HUES48 (cell line): ENCODE data around the gene UXS1.

ENCODE experiments used
- H3K27ac ChIP-seq: one replicate; pipeline ENCODE4 v1.7.0; 2013; ENCODE audit warnings: low read depth, low read length, inconsistent platforms
- H3K27me3 ChIP-seq: 2 replicates; pipeline ENCODE4 v1.6.1; 2013; ENCODE audit warnings: mild to moderate bottlenecking, low read length; ENCODE audit not compliant: control insufficient read depth, insufficient read depth
- H3K36me3 ChIP-seq: 2 replicates; pipeline ENCODE4 v1.6.1; 2013; ENCODE audit warnings: low read length; ENCODE audit not compliant: control insufficient read depth, insufficient read depth
- H3K4me1 ChIP-seq: 2 replicates; pipeline ENCODE4 v1.6.1; 2013; ENCODE audit warnings: mild to moderate bottlenecking, low read length; ENCODE audit not compliant: control insufficient read depth, insufficient read depth
- H3K4me3 ChIP-seq: 2 replicates; pipeline ENCODE4 v1.5.1; 2013; ENCODE audit warnings: mild to moderate bottlenecking, low read depth, low read length
- H3K9ac ChIP-seq: 2 replicates; pipeline ENCODE4 v1.6.1; 2013; ENCODE audit warnings: mild to moderate bottlenecking, low read depth, low read length, moderate library complexity
- H3K9me3 ChIP-seq: 2 replicates; pipeline ENCODE4 v1.6.1; 2013; ENCODE audit warnings: low read length; ENCODE audit not compliant: control insufficient read depth, insufficient read depth

Gene UXS1

GRCh38 chr2:106120432-106120831 is 73.7 kb downstream of the UXS1 start:
- Histone ChIP-seq H3K36me3 (peaks cover 66% of the 10 kb centered on the region), H3K9me3 (no peaks in the 10 kb centered on the region), H3K27me3 (no peaks in the 10 kb centered on the region), H3K4me1 (peaks cover 21% of the 10 kb centered on the region), H3K9ac (no peak overlapping the region), H3K27ac (no peak overlapping the region), H3K4me3 (no peak overlapping the region)

GRCh38 chr2:106119074-106119473 is 75.0 kb downstream of the UXS1 start:
- no peaks in the 10 kb centered on the region for H3K9me3 ChIP-seq
- no peaks in the 10 kb centered on the region for H3K27me3 ChIP-seq
- peaks cover 66% of the 10 kb centered on the region for H3K36me3 ChIP-seq
- no peak overlapping the region for H3K9ac ChIP-seq
- no peak overlapping the region for H3K4me3 ChIP-seq
- H3K4me1 ChIP-seq, result peaks cover 21% of the 10 kb centered on the region
- H3K27ac ChIP-seq, result no peak overlapping the region

GRCh38 chr2:106117882-106118684 is 76.0 kb downstream of the UXS1 start:
- H3K4me1 ChIP-seq, result peaks cover 21% of the 10 kb centered on the region
- H3K9ac ChIP-seq, result no peak overlapping the region

GRCh38 chr2:106117347-106117746 is 76.8 kb downstream of the UXS1 start:
- Histone ChIP-seq H3K36me3 (peaks cover 64% of the 10 kb centered on the region), H3K4me1 (peaks cover 21% of the 10 kb centered on the region), H3K27me3 (no peaks in the 10 kb centered on the region), H3K9ac (no peak overlapping the region), H3K27ac (no peak overlapping the region), H3K4me3 (no peak overlapping the region), H3K9me3 (no peaks in the 10 kb centered on the region)

More at GRCh38 chr2:106117882-106118684, 76.0 kb downstream of the UXS1 start:
- Histone ChIP-seq H3K4me3 (no peak overlapping the region), H3K27me3 (no peaks in the 10 kb centered on the region), H3K9me3 (no peaks in the 10 kb centered on the region), H3K27ac (no peak overlapping the region), H3K36me3 (peaks cover 66% of the 10 kb centered on the region)

GRCh38 chr2:106116248-106116647 is 77.9 kb downstream of the UXS1 start:
- H3K4me1 ChIP-seq, result peaks cover 21% of the 10 kb centered on the region
- H3K27ac ChIP-seq, result no peak overlapping the region
- H3K36me3 ChIP-seq, result peaks cover 64% of the 10 kb centered on the region
- H3K9me3 ChIP-seq, result no peaks in the 10 kb centered on the region
- H3K27me3 ChIP-seq, result no peaks in the 10 kb centered on the region
- H3K9ac ChIP-seq, result no peak overlapping the region
- H3K4me3 ChIP-seq, result no peak overlapping the region

- H3K4me1 ChIP-seq, result peaks cover 21% of the 10 kb centered on the region
- no peak overlapping the region for H3K4me3 ChIP-seq
- no peaks in the 10 kb centered on the region for H3K9me3 ChIP-seq
- no peak overlapping the region for H3K27ac ChIP-seq
- H3K36me3 ChIP-seq, result peaks cover 64% of the 10 kb centered on the region
- no peaks in the 10 kb centered on the region for H3K27me3 ChIP-seq
- H3K9ac ChIP-seq, result no peak overlapping the region
These were observed 78.4 kb downstream of the UXS1 start for GRCh38 chr2:106115665-106116064.

GRCh38 chr2:106115250-106115649 is 78.9 kb downstream of the UXS1 start:
- H3K9me3 ChIP-seq, result no peaks in the 10 kb centered on the region
- H3K9ac ChIP-seq, result no peak overlapping the region
- H3K4me1 ChIP-seq, result peaks cover 21% of the 10 kb centered on the region
- H3K27me3 ChIP-seq, result no peaks in the 10 kb centered on the region
- H3K36me3 ChIP-seq, result peaks cover 64% of the 10 kb centered on the region
- H3K4me3 ChIP-seq, result no peak overlapping the region
- H3K27ac ChIP-seq, result no peak overlapping the region

GRCh38 chr2:106114166-106114565 is 79.9 kb downstream of the UXS1 start:
- H3K4me1 ChIP-seq, result peaks cover 16% of the 10 kb centered on the region
- no peak overlapping the region for H3K9ac ChIP-seq
- peaks cover 75% of the 10 kb centered on the region for H3K36me3 ChIP-seq
- no peak overlapping the region for H3K4me3 ChIP-seq
- no peaks in the 10 kb centered on the region for H3K27me3 ChIP-seq
- H3K9me3 ChIP-seq, result no peaks in the 10 kb centered on the region
- no peak overlapping the region for H3K27ac ChIP-seq

GRCh38 chr2:106113361-106113966 is 80.6 kb downstream of the UXS1 start:
- no peak overlapping the region for H3K27ac ChIP-seq
- H3K9me3 ChIP-seq, result no peaks in the 10 kb centered on the region
- peaks cover 82% of the 10 kb centered on the region for H3K36me3 ChIP-seq
- H3K9ac ChIP-seq, result no peak overlapping the region
- H3K4me3 ChIP-seq, result no peak overlapping the region
- no peaks in the 10 kb centered on the region for H3K27me3 ChIP-seq
- peaks cover 9% of the 10 kb centered on the region for H3K4me1 ChIP-seq

- Histone ChIP-seq H3K9ac (no peak overlapping the region), H3K4me3 (no peak overlapping the region), H3K27me3 (no peaks in the 10 kb centered on the region), H3K9me3 (no peaks in the 10 kb centered on the region), H3K36me3 (peaks cover 83% of the 10 kb centered on the region), H3K27ac (no peak overlapping the region), H3K4me1 (no peaks in the 10 kb centered on the region)
These were observed 82.1 kb downstream of the UXS1 start for GRCh38 chr2:106111882-106112571.
